Prostate gland (tissue), 1 donor: ENCODE results near the gene DCAF10.
"Not testable (repeated sequence)": the region's sequence is repeated elsewhere in the genome, so short reads cannot be mapped to it uniquely, and the experiment has no call there.

Experiments used
- POLR2A ChIP-seq: fragments of 450-650 bp; IDR thresholded peaks from one replicate; pipeline ENCODE4 v1.6.1; 2016; ENCODE audit warnings: antibody characterized with exemption, mild to moderate bottlenecking
- POLR2AphosphoS5 ChIP-seq: sonication (generic); formaldehyde crosslinking; IDR thresholded peaks from one replicate; pipeline ENCODE4 v1.6.1; 2017; ENCODE audit warnings: antibody characterized with exemption

- not testable (repeated sequence) for TF ChIP-seq POLR2AphosphoS5, POLR2A
These were observed 48.9 kb upstream of the DCAF10 start for GRCh38 chr9:37751704-37752103.
